Stimulated activated naive B cell treated with anti-CD40 and anti-IgM and Interleukin-4, amounts not matched to agents 10 μg/mL and 1 μg/mL and 100 μg/mL, for 72 hours (primary cell): ENCODE results near the gene ZNF133.

Experiments
- ATAC-seq, 2 donors: fragments of 150-1000 bp; cut with Tn5 transposase; replicated peaks; 2 replicates each; pipeline ENCODE4 v1.10.0; 2021; ENCODE audit warnings: moderate library complexity in 1 of 2
- DNase-seq: peaks from one replicate; pipeline ENCODE4 v3.0.0; 2021
- H3K27ac Mint-ChIP-seq: one replicate; pipeline ENCODE4 v1.8.0; 2022; ENCODE audit warnings: mild to moderate bottlenecking, mixed read lengths
- H3K27me3 Mint-ChIP-seq, 2 donors: one replicate each; pipeline ENCODE4 v1.8.0; 2022; ENCODE audit warnings: mixed read lengths in 2 of 2
- H3K36me3 Mint-ChIP-seq, 2 donors: one replicate each; pipeline ENCODE4 v1.8.0; 2022; ENCODE audit warnings: mixed read lengths in 2 of 2, mild to moderate bottlenecking in 1 of 2
- H3K4me1 Mint-ChIP-seq, 2 donors: one replicate each; pipeline ENCODE4 v1.8.0; 2022; ENCODE audit warnings: mixed read lengths in 2 of 2, mild to moderate bottlenecking in 1 of 2
- H3K4me3 Mint-ChIP-seq, 2 donors: one replicate each; pipeline ENCODE4 v1.8.0; 2022; ENCODE audit warnings: mild to moderate bottlenecking in 2 of 2, mixed read lengths in 2 of 2, moderate library complexity in 1 of 2
- H3K9me3 Mint-ChIP-seq, 2 donors: one replicate each; pipeline ENCODE4 v1.8.0; 2022; ENCODE audit warnings: mixed read lengths in 2 of 2, mild to moderate bottlenecking in 1 of 2

The ZNF133 gene

GRCh38 chr20:18361678-18362077 lies 73.4 kb downstream of the ZNF133 start:
- peaks cover 12 to 31% of the 10 kb centered on the region in 2 donors for H3K27me3 Mint-ChIP-seq
- no peaks in the 10 kb centered on the region for H3K9me3 Mint-ChIP-seq
- DNase-seq = no peak
- H3K4me3 Mint-ChIP-seq = no peak overlapping the region
- no peaks in the 10 kb centered on the region for H3K4me1 Mint-ChIP-seq
- H3K27ac Mint-ChIP-seq = no peak overlapping the region
- no peak for ATAC-seq
- no peaks in the 10 kb centered on the region for H3K36me3 Mint-ChIP-seq

DNA sequence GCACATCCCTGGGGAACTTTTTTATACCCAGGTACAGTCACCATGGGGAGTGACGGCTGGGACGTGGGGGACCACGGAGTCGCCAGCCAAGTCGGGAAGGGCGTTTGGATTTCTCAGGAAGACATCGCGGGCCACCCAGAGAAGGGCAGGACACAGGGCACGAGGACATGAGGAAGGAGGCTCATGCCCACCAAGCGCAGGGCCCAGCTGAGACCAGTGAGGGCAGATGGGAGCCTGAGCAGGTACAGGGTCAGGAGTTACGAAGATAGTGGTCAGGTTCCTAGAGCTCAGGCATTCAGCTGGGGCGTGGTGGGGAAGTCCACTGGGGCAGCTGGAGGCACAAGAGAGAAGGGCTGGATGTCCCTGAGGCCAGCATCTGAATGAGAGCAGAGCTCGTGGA lies 74.6 kb downstream of the ZNF133 start:
- Mint-ChIP-seq H3K36me3 (no peaks in the 10 kb centered on the region), H3K27ac (no peak overlapping the region), H3K27me3 (peaks cover 15 to 23% of the 10 kb centered on the region in 2 donors), H3K4me1 (no peaks in the 10 kb centered on the region), H3K4me3 (no peak overlapping the region), H3K9me3 (no peaks in the 10 kb centered on the region)
- DNase-seq (no peak), ATAC-seq (no peak)

- H3K27me3 Mint-ChIP-seq = peaks cover 18 to 20% of the 10 kb centered on the region in 2 donors
- ATAC-seq (no peak), DNase-seq (no peak)
- H3K4me3 Mint-ChIP-seq = no peak overlapping the region
- H3K4me1 Mint-ChIP-seq = no peaks in the 10 kb centered on the region
- no peaks in the 10 kb centered on the region for H3K36me3 Mint-ChIP-seq
- no peaks in the 10 kb centered on the region for H3K9me3 Mint-ChIP-seq
- no peak overlapping the region for H3K27ac Mint-ChIP-seq
Measured at GRCh38 chr20:18363708-18364107, 75.4 kb downstream of the ZNF133 start.

- Mint-ChIP-seq H3K36me3 (no peaks in the 10 kb centered on the region), H3K27ac (no peak overlapping the region), H3K9me3 (no peaks in the 10 kb centered on the region), H3K4me1 (no peaks in the 10 kb centered on the region), H3K27me3 (peaks cover 20 to 27% of the 10 kb centered on the region in 2 donors), H3K4me3 (no peak overlapping the region)
- ATAC-seq = no peak
- DNase-seq = no peak
Measured at GRCh38 chr20:18364768-18365167, 76.4 kb downstream of the ZNF133 start.
